Vagina (tissue), 2 donors: ENCODE data around the gene TRPC1.

Experiments used
- CTCF ChIP-seq, 3 experiments: fragments of 450-650 bp in 2 of 3; fragments of 200-600 bp in 1 of 3; sonication (generic) in 1 of 3; IDR thresholded peaks; one replicate each; pipeline ENCODE4 v1.5.1; 2017 to 2019; ENCODE audit warnings: antibody characterized with exemption in 3 of 3, mild to moderate bottlenecking in 2 of 3, moderate library complexity in 2 of 3
- POLR2A ChIP-seq, 2 donors: fragments of 450-650 bp; IDR thresholded peaks; one replicate each; pipeline ENCODE4 v1.6.1; 2017; ENCODE audit warnings: antibody characterized with exemption in 2 of 2, mild to moderate bottlenecking in 2 of 2, moderate library complexity in 2 of 2
- POLR2AphosphoS5 ChIP-seq, 2 donors: sonication (generic); formaldehyde crosslinking; IDR thresholded peaks; one replicate each; pipeline ENCODE4 v1.9.0; 2017; ENCODE audit warnings: antibody characterized with exemption in 2 of 2, mild to moderate bottlenecking in 2 of 2, low read depth in 1 of 2; ENCODE audit not compliant: insufficient read depth in 1 of 2

- TF ChIP-seq POLR2A (IDR thresholded peaks at IDR 0.05) = no peak
- no peak for TF ChIP-seq CTCF (IDR thresholded peaks at IDR 0.05)
- TF ChIP-seq POLR2AphosphoS5 (IDR thresholded peaks at IDR 0.05; ENCODE audit: insufficient read depth in 1 of 2, low read depth in 1 of 2) = no peak
Observed at GRCh38 chr3:142802891-142803290, 79.1 kb downstream of the TRPC1 start.
